Ovary (tissue), 3 donors: ENCODE results near the gene CFAP45.

Experiments
- CTCF ChIP-seq, 3 donors: fragments of 450-650 bp in 2 of 3; fragments of 200-600 bp in 1 of 3; IDR thresholded peaks; one replicate each; pipeline versions ENCODE4 v1.5.1 to v1.8.0; 2016 to 2022; ENCODE audit warnings: antibody characterized with exemption in 3 of 3, mild to moderate bottlenecking in 1 of 3
- EP300 ChIP-seq: sonication (generic); formaldehyde crosslinking; IDR thresholded peaks from one replicate; pipeline ENCODE4 v1.6.1; 2017; ENCODE audit warnings: antibody characterized with exemption
- POLR2A ChIP-seq: fragments of 450-650 bp; IDR thresholded peaks from one replicate; pipeline ENCODE4 v1.6.1; 2017; ENCODE audit warnings: antibody characterized with exemption, mild to moderate bottlenecking, moderate library complexity
- donor health status: DM: no; HTN: no; CAD: no.

- TF ChIP-seq CTCF (IDR thresholded peaks at IDR 0.05): no peak
- no peak for TF ChIP-seq POLR2A
- no peak for TF ChIP-seq EP300
These were observed 30.3 kb upstream of the CFAP45 start for GRCh38 chr1:159930216-159930615.
